Osteocyte (in vitro differentiated cells): ENCODE data around the gene BAG1. TPM values are rescaled to one million over a fixed set of nuclear protein-coding genes. Genes with fewer than 3 reads are reported as not detected.

Experiments
- DNase-seq: peaks from one replicate; pipeline ENCODE4 v3.0.0; 2021; ENCODE audit warnings: mixed read lengths; ENCODE audit not compliant: unreplicated experiment; ENCODE audit errors: extremely low spot score
- H3K27ac Mint-ChIP-seq: one replicate; pipeline ENCODE4 v1.8.0; 2021; ENCODE audit warnings: mild to moderate bottlenecking, mixed read lengths; ENCODE audit not compliant: unreplicated experiment
- H3K27me3 Mint-ChIP-seq: one replicate; pipeline ENCODE4 v1.8.0; 2021; ENCODE audit warnings: mixed read lengths; ENCODE audit not compliant: unreplicated experiment
- H3K36me3 Mint-ChIP-seq: one replicate; pipeline ENCODE4 v1.8.0; 2021; ENCODE audit warnings: mixed read lengths; ENCODE audit not compliant: unreplicated experiment
- H3K4me1 Mint-ChIP-seq: one replicate; pipeline ENCODE4 v1.8.0; 2021; ENCODE audit warnings: mixed read lengths; ENCODE audit not compliant: unreplicated experiment
- H3K4me3 Mint-ChIP-seq: one replicate; pipeline ENCODE4 v1.8.0; 2021; ENCODE audit warnings: mild to moderate bottlenecking, moderate library complexity, mixed read lengths; ENCODE audit not compliant: unreplicated experiment
- H3K9me3 Mint-ChIP-seq: one replicate; pipeline ENCODE4 v1.8.0; 2021; ENCODE audit warnings: mixed read lengths; ENCODE audit not compliant: unreplicated experiment
- CTCF ChIP-seq: fragments of 200-600 bp; sonication (generic); IDR thresholded peaks from 2 replicates; pipeline ENCODE4 v1.5.0; 2021; ENCODE audit warnings: antibody characterized with exemption, mild to moderate bottlenecking, moderate library complexity
- long read RNA-seq: library from polyadenylated mRNA; unstranded; transcript quantifications from one replicate; pipeline ENCODE4 v2.0.0, GENCODE V29; 2021
- total RNA-seq: library from RNA; stranded (reverse); gene quantifications from 2 replicates; pipeline ENCODE4 v1.2.1, GENCODE V29; 2021

BAG1 gene
- total RNA-seq = 64.5 and 73.9 TPM in 2 replicates
- long read RNA-seq, partial matches to known transcripts = 0 of 1 reads
- long read RNA-seq, other reads (novel, unspliced or antisense) = 0 of 1 reads

- Mint-ChIP-seq H3K4me3 (peak within 1 kb of the TSS; percentile 85), H3K27ac (peak within 1 kb of the TSS; percentile 90), H3K36me3 (peaks cover 35% of the 10 kb centered on the region), H3K9me3 (no peaks in the 10 kb centered on the region), H3K4me1 (peaks cover 26% of the 10 kb centered on the region), H3K27me3 (no peaks in the 10 kb centered on the region)
- peak; percentile 52 for TF ChIP-seq CTCF
- peak; percentile 100 for DNase-seq
Measured at GRCh38 chr9:33264473-33265177, at the start of gene BAG1, which contains the start of gene CHMP5. Gene BAG1, minus strand, starts transcription at chr9:33264708. Gene CHMP5, plus strand, starts transcription at chr9:33265049. Its CDS starts 30 bp downstream, at chr9:33265079.

GRCh38 chr9:33311953-33312352, 47.4 kb upstream of the BAG1 start:
- TF ChIP-seq CTCF = no peak
- H3K4me3 Mint-ChIP-seq = no peak overlapping the region
- H3K27ac Mint-ChIP-seq = no peak overlapping the region
- no peaks in the 10 kb centered on the region for H3K27me3 Mint-ChIP-seq
- no peak for DNase-seq
- peaks cover 62% of the 10 kb centered on the region for H3K36me3 Mint-ChIP-seq
- H3K9me3 Mint-ChIP-seq = no peaks in the 10 kb centered on the region
- no peaks in the 10 kb centered on the region for H3K4me1 Mint-ChIP-seq

DNA sequence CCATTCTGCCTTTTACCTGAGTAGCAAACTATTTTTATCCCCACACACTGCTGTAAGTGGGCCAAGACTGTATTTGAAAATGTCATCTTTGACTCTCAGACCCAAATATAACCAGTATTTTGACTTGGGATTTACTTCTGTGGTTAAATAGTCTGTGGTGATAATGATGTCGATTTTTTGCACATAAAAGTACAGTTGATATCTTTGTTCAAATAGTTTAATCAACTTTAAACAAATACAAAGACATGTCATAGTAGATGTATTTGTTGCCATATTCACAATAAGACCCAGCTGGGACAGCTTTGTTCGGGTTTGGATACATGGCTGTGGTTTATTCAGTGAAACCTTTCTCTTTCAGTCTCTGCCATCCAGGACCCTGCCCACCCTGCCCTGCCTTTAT, 46.2 kb upstream of the BAG1 start:
- H3K4me1 Mint-ChIP-seq = no peaks in the 10 kb centered on the region
- H3K27me3 Mint-ChIP-seq = no peaks in the 10 kb centered on the region
- no peak overlapping the region for H3K4me3 Mint-ChIP-seq
- H3K27ac Mint-ChIP-seq = no peak overlapping the region
- DNase-seq = peak; percentile 15
- no peak for TF ChIP-seq CTCF
- peaks cover 57% of the 10 kb centered on the region for H3K36me3 Mint-ChIP-seq
- no peaks in the 10 kb centered on the region for H3K9me3 Mint-ChIP-seq

DNA sequence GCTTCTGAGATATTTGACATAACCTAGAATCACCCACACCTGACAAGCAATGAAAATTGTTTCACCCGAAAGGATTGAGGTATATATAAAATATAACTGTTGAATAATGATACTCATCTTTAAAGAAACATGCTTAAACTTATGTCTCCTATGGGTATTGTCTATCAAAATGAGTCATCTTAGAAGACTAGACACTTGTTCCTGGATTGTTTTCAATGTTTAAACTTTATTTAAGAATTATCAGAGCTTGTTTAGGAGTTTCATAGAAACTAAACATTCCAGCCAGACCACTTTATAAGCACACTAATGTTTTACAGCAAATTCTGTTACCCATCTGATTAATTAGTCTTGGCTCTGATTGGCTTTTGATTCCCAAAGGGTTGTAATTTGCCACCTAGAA, 45.4 kb upstream of the BAG1 start:
- Mint-ChIP-seq H3K4me1 (no peaks in the 10 kb centered on the region), H3K4me3 (no peak overlapping the region), H3K27ac (no peak overlapping the region), H3K9me3 (no peaks in the 10 kb centered on the region), H3K27me3 (no peaks in the 10 kb centered on the region), H3K36me3 (peaks cover 52% of the 10 kb centered on the region)
- TF ChIP-seq CTCF = no peak
- DNase-seq = no peak

DNA sequence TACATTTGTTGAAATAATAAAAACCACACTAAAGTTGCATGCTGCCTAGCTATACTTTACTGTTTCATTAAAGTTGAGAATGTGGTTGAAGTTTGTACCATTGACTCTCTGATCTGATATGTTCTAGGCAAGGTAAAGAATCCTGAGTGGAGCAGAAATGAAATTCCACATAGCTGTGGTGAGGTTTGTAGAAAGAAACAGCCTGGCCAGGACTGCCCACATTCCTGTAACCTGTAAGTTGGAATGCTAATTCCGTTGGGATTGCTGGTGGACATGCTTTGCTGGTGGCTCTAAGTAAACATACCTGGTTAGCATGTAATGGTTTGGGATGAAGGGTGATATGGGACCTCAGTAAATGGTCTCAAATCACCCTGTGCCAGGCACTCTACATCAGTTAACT, 42.6 kb upstream of the BAG1 start:
- H3K27me3 Mint-ChIP-seq = no peaks in the 10 kb centered on the region
- peak; percentile 2 for DNase-seq
- H3K27ac Mint-ChIP-seq = no peak overlapping the region
- no peak for TF ChIP-seq CTCF
- no peaks in the 10 kb centered on the region for H3K4me1 Mint-ChIP-seq
- peaks cover 46% of the 10 kb centered on the region for H3K36me3 Mint-ChIP-seq
- no peak overlapping the region for H3K4me3 Mint-ChIP-seq
- no peaks in the 10 kb centered on the region for H3K9me3 Mint-ChIP-seq
